ENCODE measurements around the gene TTLL9.
"Not testable (repeated sequence)": the region's sequence is repeated elsewhere in the genome, so short reads cannot be mapped to it uniquely, and the experiment has no call there.

The TTLL9 gene

DNA sequence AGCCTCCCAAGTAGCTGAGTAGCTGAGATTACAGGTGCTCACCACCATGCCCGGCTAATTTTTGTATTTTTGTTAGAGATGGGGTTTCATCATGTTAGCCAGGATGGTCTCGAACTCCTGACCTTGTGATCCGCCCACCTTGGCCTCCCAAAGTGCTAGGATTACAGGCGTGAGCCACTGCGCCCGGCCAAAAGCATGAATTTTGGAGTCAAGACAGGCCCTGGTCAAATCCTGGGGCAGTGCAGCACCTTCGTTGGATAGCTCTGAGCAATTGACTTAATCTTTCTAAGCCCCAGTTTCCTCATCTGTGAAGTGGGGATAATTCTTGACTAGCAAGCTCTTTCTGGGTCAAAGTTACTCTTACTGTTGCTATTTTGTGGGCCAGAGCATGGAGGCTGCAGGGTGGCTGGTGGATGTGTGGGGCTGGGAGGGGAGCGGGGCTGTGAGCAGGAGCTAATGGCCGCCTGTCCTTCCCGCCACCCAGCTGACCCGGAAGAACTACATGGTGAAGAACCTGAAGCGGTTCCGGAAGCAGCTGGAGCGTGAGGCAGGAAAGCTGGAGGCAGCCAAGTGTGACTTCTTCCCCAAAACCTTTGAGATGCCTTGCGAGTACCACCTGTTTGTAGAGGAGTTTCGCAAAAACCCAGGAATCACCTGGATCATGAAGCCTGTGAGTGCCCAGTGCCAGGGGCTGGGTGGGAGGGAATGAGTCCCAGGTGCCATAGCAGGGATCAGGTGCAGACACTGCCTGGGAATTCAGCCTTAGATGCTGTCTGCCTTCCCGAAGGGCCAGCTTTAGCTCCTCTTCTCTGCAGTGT lies 39.0 kb downstream of the TTLL9 start:
- H2AFZ ChIP-seq (ENCODE audit: low read length, unreplicated experiment): no peak overlapping the region
- H3K4me3 ChIP-seq (ENCODE audit: low read depth, low read length): no peak overlapping the region
- H3K4me1 ChIP-seq (ENCODE audit: control insufficient read depth, insufficient read depth, low read length, unreplicated experiment): no peaks in the 10 kb centered on the region
- no peaks in the 10 kb centered on the region for H3K27me3 ChIP-seq (ENCODE audit: insufficient read depth, low read length)
- no peaks in the 10 kb centered on the region for H3K79me2 ChIP-seq (ENCODE audit: control insufficient read depth, insufficient read depth, low read length, unreplicated experiment)
- H3K27ac ChIP-seq (ENCODE audit: low read depth, low read length): no peak overlapping the region
- no peaks in the 10 kb centered on the region for H3K36me3 ChIP-seq (ENCODE audit: insufficient read depth, low read length)

DNA sequence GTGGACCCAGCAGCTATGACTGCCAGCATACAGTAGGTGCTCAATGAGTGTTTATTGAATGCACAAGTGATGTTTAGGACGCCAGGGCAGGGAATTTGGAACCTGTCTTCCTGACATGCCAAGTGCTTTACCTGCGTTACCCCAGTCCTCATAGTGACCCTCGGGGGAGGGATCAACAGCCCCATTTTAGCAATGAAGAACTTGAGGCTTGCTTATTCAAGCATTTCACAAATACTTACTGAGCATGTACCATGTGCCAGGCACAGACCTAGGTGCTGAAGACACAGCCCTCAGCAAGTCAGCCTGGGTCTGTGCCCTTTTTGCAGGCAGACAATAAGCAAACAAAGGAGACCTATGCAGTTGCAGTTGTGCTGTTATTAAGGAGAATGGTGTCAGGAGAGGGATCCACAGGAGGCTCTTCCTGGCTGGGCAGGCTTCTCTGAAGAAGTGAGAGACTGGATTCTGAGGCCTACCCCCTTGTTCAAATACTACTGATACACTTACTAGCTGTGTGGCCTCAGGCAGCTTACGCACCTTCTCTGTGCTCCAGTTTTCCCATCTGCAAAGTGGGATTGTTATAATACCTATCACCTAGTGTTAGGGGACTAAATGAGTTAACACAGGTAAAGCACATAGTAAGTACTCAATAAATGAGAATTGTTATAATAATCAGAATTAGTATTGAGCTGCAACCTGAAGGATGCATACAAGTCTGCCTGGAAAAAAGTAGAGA lies 39.8 kb downstream of the TTLL9 start:
- Histone ChIP-seq H3K4me3 (ENCODE audit: low read depth, low read length) (no peak overlapping the region), H3K27me3 (ENCODE audit: insufficient read depth, low read length) (no peaks in the 10 kb centered on the region), H3K27ac (ENCODE audit: low read depth, low read length) (no peak overlapping the region), H3K79me2 (ENCODE audit: control insufficient read depth, insufficient read depth, low read length, unreplicated experiment) (no peaks in the 10 kb centered on the region), H3K4me1 (ENCODE audit: control insufficient read depth, insufficient read depth, low read length, unreplicated experiment) (no peaks in the 10 kb centered on the region), H2AFZ (ENCODE audit: low read length, unreplicated experiment) (no peak overlapping the region), H3K36me3 (ENCODE audit: insufficient read depth, low read length) (no peaks in the 10 kb centered on the region)

GRCh38 chr20:31913431-31914157 lies 43.2 kb downstream of the TTLL9 start:
- Histone ChIP-seq H3K36me3 (ENCODE audit: insufficient read depth, low read length) (no peaks in the 10 kb centered on the region), H3K27me3 (ENCODE audit: insufficient read depth, low read length) (peaks cover 8% of the 10 kb centered on the region), H3K4me3 (ENCODE audit: low read depth, low read length) (no peak overlapping the region), H2AFZ (ENCODE audit: low read length, unreplicated experiment) (no peak overlapping the region), H3K27ac (ENCODE audit: low read depth, low read length) (no peak overlapping the region), H3K4me1 (ENCODE audit: control insufficient read depth, insufficient read depth, low read length, unreplicated experiment) (no peaks in the 10 kb centered on the region), H3K79me2 (ENCODE audit: control insufficient read depth, insufficient read depth, low read length, unreplicated experiment) (no peaks in the 10 kb centered on the region)

DNA sequence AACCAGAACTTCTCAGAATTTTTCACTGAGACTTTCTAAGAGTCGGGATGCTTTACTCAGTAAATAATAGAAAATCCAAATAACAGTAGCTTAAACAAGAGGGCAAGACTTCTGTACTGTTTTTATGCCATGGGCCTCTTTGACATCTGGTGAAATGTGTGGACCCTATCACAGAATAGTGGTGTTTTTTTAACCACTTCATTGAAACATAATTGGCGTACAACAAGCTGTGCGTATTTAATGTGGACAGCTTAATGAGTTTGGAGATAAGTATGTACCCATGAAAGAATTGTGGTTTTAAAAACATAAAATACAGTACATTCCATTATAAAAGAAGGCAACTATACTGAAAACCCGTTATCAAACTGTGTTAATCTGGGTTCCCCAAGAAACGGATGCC lies 43.7 kb downstream of the TTLL9 start:
- Histone ChIP-seq H3K4me1 (ENCODE audit: control insufficient read depth, insufficient read depth, low read length, unreplicated experiment) (no peaks in the 10 kb centered on the region), H3K79me2 (ENCODE audit: control insufficient read depth, insufficient read depth, low read length, unreplicated experiment) (no peaks in the 10 kb centered on the region), H3K4me3 (ENCODE audit: low read depth, low read length) (no peak overlapping the region), H3K27ac (ENCODE audit: low read depth, low read length) (no peak overlapping the region), H2AFZ (ENCODE audit: low read length, unreplicated experiment) (no peak overlapping the region), H3K36me3 (ENCODE audit: insufficient read depth, low read length) (no peaks in the 10 kb centered on the region), H3K27me3 (ENCODE audit: insufficient read depth, low read length) (peaks cover 14% of the 10 kb centered on the region)

DNA sequence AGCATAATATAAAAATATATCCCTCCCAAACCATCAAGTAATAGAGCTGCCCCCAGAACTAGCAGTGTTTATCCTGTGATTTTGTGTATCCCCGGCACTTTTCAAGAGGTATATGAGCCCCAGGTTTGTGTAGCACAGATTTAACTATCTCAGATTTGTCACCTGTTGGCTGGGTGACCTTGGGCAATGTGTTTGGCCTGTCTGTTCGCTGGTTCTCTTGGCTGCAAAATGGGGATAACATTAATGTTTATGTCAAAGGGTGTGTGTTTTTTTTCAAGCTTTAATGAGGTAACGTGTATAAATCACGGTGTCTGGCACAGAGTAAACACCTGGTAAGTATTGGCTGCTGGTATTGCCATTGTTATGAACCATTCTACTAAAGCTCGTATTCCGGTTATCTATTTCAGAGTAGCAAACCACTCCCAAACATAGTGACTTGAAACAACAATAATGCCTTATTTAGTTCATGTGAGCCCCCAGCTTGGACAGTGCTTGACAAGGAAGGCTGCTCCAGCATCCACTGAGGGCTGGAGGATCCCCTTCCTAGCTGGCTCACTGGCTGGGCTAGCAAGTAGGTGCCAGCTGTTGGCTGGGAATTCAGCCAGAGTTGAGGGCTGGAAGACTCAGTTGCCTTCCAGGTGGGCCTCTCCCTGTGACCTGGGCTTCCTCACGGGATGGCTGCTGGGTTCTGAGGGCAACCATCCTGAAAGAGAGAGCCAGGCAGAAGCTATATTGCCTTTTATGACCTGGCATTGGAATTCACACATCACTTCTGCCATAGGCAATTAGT lies 45.3 kb downstream of the TTLL9 start:
- no peaks in the 10 kb centered on the region for H3K4me1 ChIP-seq (ENCODE audit: control insufficient read depth, insufficient read depth, low read length, unreplicated experiment)
- H2AFZ ChIP-seq (ENCODE audit: low read length, unreplicated experiment): no peak overlapping the region
- H3K27me3 ChIP-seq (ENCODE audit: insufficient read depth, low read length): peaks cover 26% of the 10 kb centered on the region
- no peak overlapping the region for H3K4me3 ChIP-seq (ENCODE audit: low read depth, low read length)
- no peak overlapping the region for H3K27ac ChIP-seq (ENCODE audit: low read depth, low read length)
- no peaks in the 10 kb centered on the region for H3K36me3 ChIP-seq (ENCODE audit: insufficient read depth, low read length)
- no peaks in the 10 kb centered on the region for H3K79me2 ChIP-seq (ENCODE audit: control insufficient read depth, insufficient read depth, low read length, unreplicated experiment)

DNA sequence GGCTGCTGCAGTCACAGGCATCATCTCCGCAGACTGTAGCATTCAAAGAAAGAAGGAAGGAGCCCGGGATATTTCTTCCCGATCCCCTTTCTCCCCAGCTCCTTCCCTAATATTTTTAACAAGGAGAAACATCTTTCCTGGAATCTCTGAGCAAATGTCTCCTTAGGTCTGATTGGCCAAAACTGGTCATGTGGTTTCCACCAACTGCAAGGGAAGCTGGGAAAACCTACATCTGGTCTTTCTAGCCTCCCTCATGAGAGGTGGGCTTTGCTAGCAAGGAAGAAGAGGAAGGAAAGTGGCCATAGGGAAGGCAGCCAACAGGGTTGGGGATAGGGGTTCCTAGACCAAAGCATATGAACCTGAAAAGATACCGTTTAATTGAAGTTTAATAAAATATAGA lies 46.3 kb downstream of the TTLL9 start:
- H3K36me3 ChIP-seq (ENCODE audit: insufficient read depth, low read length): no peaks in the 10 kb centered on the region
- no peaks in the 10 kb centered on the region for H3K79me2 ChIP-seq (ENCODE audit: control insufficient read depth, insufficient read depth, low read length, unreplicated experiment)
- peaks cover 28% of the 10 kb centered on the region for H3K27me3 ChIP-seq (ENCODE audit: insufficient read depth, low read length)
- H3K27ac ChIP-seq (ENCODE audit: low read depth, low read length): no peak overlapping the region
- no peak overlapping the region for H3K4me3 ChIP-seq (ENCODE audit: low read depth, low read length)
- H2AFZ ChIP-seq (ENCODE audit: low read length, unreplicated experiment): no peak overlapping the region
- no peaks in the 10 kb centered on the region for H3K4me1 ChIP-seq (ENCODE audit: control insufficient read depth, insufficient read depth, low read length, unreplicated experiment)

DNA sequence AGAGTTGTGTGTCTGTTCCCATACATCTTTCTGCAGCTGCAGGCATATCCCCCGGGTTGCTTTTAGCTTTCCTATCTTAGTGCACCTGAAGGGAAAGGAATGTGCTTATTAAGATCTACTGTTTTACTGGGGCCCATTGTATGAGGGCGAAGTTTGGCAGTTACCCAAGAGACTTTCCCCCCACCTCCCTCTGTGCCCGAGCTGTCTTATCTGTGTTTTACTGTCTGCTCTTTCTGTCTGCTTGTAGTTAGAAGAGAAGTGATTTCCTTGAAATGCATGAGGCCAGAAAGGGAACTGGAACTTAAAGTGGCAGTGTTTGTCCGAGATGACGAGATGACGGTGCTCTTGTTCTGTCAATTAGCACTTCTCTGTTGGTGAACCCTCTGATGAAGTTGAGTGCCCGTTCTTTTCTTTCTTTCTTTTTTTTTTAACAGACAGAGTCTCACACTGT lies 47.6 kb downstream of the TTLL9 start:
- not testable (repeated sequence) for H3K79me2 ChIP-seq (ENCODE audit: control insufficient read depth, insufficient read depth, low read length, unreplicated experiment); H3K36me3 ChIP-seq (ENCODE audit: insufficient read depth, low read length); H3K27ac ChIP-seq (ENCODE audit: low read depth, low read length); H3K4me3 ChIP-seq (ENCODE audit: low read depth, low read length); H2AFZ ChIP-seq (ENCODE audit: low read length, unreplicated experiment); H3K4me1 ChIP-seq (ENCODE audit: control insufficient read depth, insufficient read depth, low read length, unreplicated experiment)
- peaks cover 36% of the 10 kb centered on the region for H3K27me3 ChIP-seq (ENCODE audit: insufficient read depth, low read length)

GRCh38 chr20:31918466-31919105 lies 48.2 kb downstream of the TTLL9 start:
- no peak overlapping the region for H3K4me3 ChIP-seq (ENCODE audit: low read depth, low read length)
- no peaks in the 10 kb centered on the region for H3K4me1 ChIP-seq (ENCODE audit: control insufficient read depth, insufficient read depth, low read length, unreplicated experiment)
- H3K79me2 ChIP-seq (ENCODE audit: control insufficient read depth, insufficient read depth, low read length, unreplicated experiment): no peaks in the 10 kb centered on the region
- no peaks in the 10 kb centered on the region for H3K36me3 ChIP-seq (ENCODE audit: insufficient read depth, low read length)
- no peak overlapping the region for H2AFZ ChIP-seq (ENCODE audit: low read length, unreplicated experiment)
- H3K27me3 ChIP-seq (ENCODE audit: insufficient read depth, low read length): peaks cover 40% of the 10 kb centered on the region
- no peak overlapping the region for H3K27ac ChIP-seq (ENCODE audit: low read depth, low read length)

GRCh38 chr20:31919410-31920155 lies 49.1 kb downstream of the TTLL9 start:
- Histone ChIP-seq H3K4me3 (ENCODE audit: low read depth, low read length) (no peak overlapping the region), H3K27me3 (ENCODE audit: insufficient read depth, low read length) (peaks cover 40% of the 10 kb centered on the region), H3K36me3 (ENCODE audit: insufficient read depth, low read length) (no peaks in the 10 kb centered on the region), H3K79me2 (ENCODE audit: control insufficient read depth, insufficient read depth, low read length, unreplicated experiment) (no peaks in the 10 kb centered on the region), H3K27ac (ENCODE audit: low read depth, low read length) (no peak overlapping the region), H3K4me1 (ENCODE audit: control insufficient read depth, insufficient read depth, low read length, unreplicated experiment) (no peaks in the 10 kb centered on the region), H2AFZ (ENCODE audit: low read length, unreplicated experiment) (no peak overlapping the region)
